Rectal smooth muscle tissue (tissue), 1 donor: ENCODE data around the gene PTPRM.
A peak's percentile ranks its signal among the peaks of the same experiment; 100 is the strongest.

Source experiments
- H3K27ac ChIP-seq: one replicate; pipeline ENCODE4 v1.7.0; 2013; ENCODE audit warnings: low read depth, low read length, inconsistent platforms
- H3K27me3 ChIP-seq: one replicate; pipeline ENCODE4 v1.7.0; 2013; ENCODE audit warnings: low read length; ENCODE audit not compliant: control insufficient read depth, insufficient read depth
- H3K36me3 ChIP-seq: one replicate; pipeline ENCODE4 v1.7.0; 2013; ENCODE audit warnings: low read length; ENCODE audit not compliant: control insufficient read depth, insufficient read depth
- H3K4me1 ChIP-seq: one replicate; pipeline ENCODE4 v1.7.0; 2013; ENCODE audit warnings: low read length; ENCODE audit not compliant: control insufficient read depth, insufficient read depth
- H3K4me3 ChIP-seq: one replicate; pipeline ENCODE4 v1.7.0; 2013; ENCODE audit warnings: low read length
- H3K9ac ChIP-seq: one replicate; pipeline ENCODE4 v1.7.0; 2013; ENCODE audit warnings: low read length

PTPRM gene

GRCh38 chr18:7899078-7899477 is 332.0 kb downstream of the PTPRM start:
- no peaks in the 10 kb centered on the region for H3K27me3 ChIP-seq
- H3K9ac ChIP-seq, result no peak overlapping the region
- H3K36me3 ChIP-seq, result no peaks in the 10 kb centered on the region
- no peak overlapping the region for H3K4me3 ChIP-seq
- peaks cover 2% of the 10 kb centered on the region for H3K4me1 ChIP-seq
- no peak overlapping the region for H3K27ac ChIP-seq

- Histone ChIP-seq H3K36me3 (no peaks in the 10 kb centered on the region), H3K4me1 (peaks cover 2% of the 10 kb centered on the region), H3K9ac (no peak overlapping the region), H3K27me3 (no peaks in the 10 kb centered on the region), H3K27ac (no peak overlapping the region), H3K4me3 (no peak overlapping the region)
Observed at GRCh38 chr18:7900091-7900490, 333.0 kb downstream of the PTPRM start.

- Histone ChIP-seq H3K9ac (no peak overlapping the region), H3K27ac (peak overlapping the region; percentile 72), H3K36me3 (no peaks in the 10 kb centered on the region), H3K27me3 (no peaks in the 10 kb centered on the region), H3K4me1 (peaks cover 2% of the 10 kb centered on the region), H3K4me3 (no peak overlapping the region)
Observed at GRCh38 chr18:7901657-7902056, 334.5 kb downstream of the PTPRM start.

- no peaks in the 10 kb centered on the region for H3K27me3 ChIP-seq
- no peak overlapping the region for H3K9ac ChIP-seq
- peak overlapping the region; percentile 72 for H3K27ac ChIP-seq
- H3K36me3 ChIP-seq, result no peaks in the 10 kb centered on the region
- H3K4me3 ChIP-seq, result no peak overlapping the region
- peaks cover 2% of the 10 kb centered on the region for H3K4me1 ChIP-seq
Observed at GRCh38 chr18:7902399-7902839, 335.3 kb downstream of the PTPRM start.

GRCh38 chr18:7904529-7904928 is 337.4 kb downstream of the PTPRM start:
- no peak overlapping the region for H3K4me3 ChIP-seq
- no peak overlapping the region for H3K9ac ChIP-seq
- no peaks in the 10 kb centered on the region for H3K36me3 ChIP-seq
- no peaks in the 10 kb centered on the region for H3K27me3 ChIP-seq
- peaks cover 2% of the 10 kb centered on the region for H3K4me1 ChIP-seq
- no peak overlapping the region for H3K27ac ChIP-seq

- Histone ChIP-seq H3K27ac (no peak overlapping the region), H3K36me3 (no peaks in the 10 kb centered on the region), H3K27me3 (no peaks in the 10 kb centered on the region)
Observed at GRCh38 chr18:7908681-7909299, 341.7 kb downstream of the PTPRM start.

GRCh38 chr18:7914834-7915670 is 347.9 kb downstream of the PTPRM start:
- H3K36me3 ChIP-seq, result no peaks in the 10 kb centered on the region
- peaks cover 7% of the 10 kb centered on the region for H3K4me1 ChIP-seq
- no peak overlapping the region for H3K4me3 ChIP-seq
- H3K27me3 ChIP-seq, result no peaks in the 10 kb centered on the region
- no peak overlapping the region for H3K9ac ChIP-seq
- no peak overlapping the region for H3K27ac ChIP-seq

More at GRCh38 chr18:7908681-7909299, 341.7 kb downstream of the PTPRM start:
- Histone ChIP-seq H3K4me3 (no peak overlapping the region), H3K9ac (no peak overlapping the region), H3K4me1 (no peaks in the 10 kb centered on the region)

- H3K36me3 ChIP-seq, result no peaks in the 10 kb centered on the region
- peaks cover 7% of the 10 kb centered on the region for H3K4me1 ChIP-seq
- no peak overlapping the region for H3K27ac ChIP-seq
- H3K4me3 ChIP-seq, result no peak overlapping the region
- no peaks in the 10 kb centered on the region for H3K27me3 ChIP-seq
- no peak overlapping the region for H3K9ac ChIP-seq
Observed at GRCh38 chr18:7918701-7919100, 351.6 kb downstream of the PTPRM start.

- no peaks in the 10 kb centered on the region for H3K27me3 ChIP-seq
- H3K9ac ChIP-seq, result no peak overlapping the region
- no peak overlapping the region for H3K4me3 ChIP-seq
- H3K27ac ChIP-seq, result no peak overlapping the region
- H3K36me3 ChIP-seq, result no peaks in the 10 kb centered on the region
- H3K4me1 ChIP-seq, result peaks cover 6% of the 10 kb centered on the region
Observed at GRCh38 chr18:7919565-7919964, 352.4 kb downstream of the PTPRM start.

- H3K27ac ChIP-seq, result no peak overlapping the region
- no peaks in the 10 kb centered on the region for H3K36me3 ChIP-seq
Observed at GRCh38 chr18:7921938-7922587, 354.9 kb downstream of the PTPRM start.

GRCh38 chr18:7923105-7923504 is 356.0 kb downstream of the PTPRM start:
- H3K4me1 ChIP-seq, result no peaks in the 10 kb centered on the region
- no peaks in the 10 kb centered on the region for H3K27me3 ChIP-seq
- no peak overlapping the region for H3K9ac ChIP-seq
- H3K27ac ChIP-seq, result no peak overlapping the region
- no peak overlapping the region for H3K4me3 ChIP-seq
- H3K36me3 ChIP-seq, result no peaks in the 10 kb centered on the region

More at GRCh38 chr18:7921938-7922587, 354.9 kb downstream of the PTPRM start:
- Histone ChIP-seq H3K27me3 (no peaks in the 10 kb centered on the region), H3K4me3 (no peak overlapping the region), H3K4me1 (no peaks in the 10 kb centered on the region), H3K9ac (no peak overlapping the region)

GRCh38 chr18:7924616-7925015 is 357.5 kb downstream of the PTPRM start:
- no peaks in the 10 kb centered on the region for H3K4me1 ChIP-seq
- no peak overlapping the region for H3K27ac ChIP-seq
- H3K4me3 ChIP-seq, result no peak overlapping the region
- H3K36me3 ChIP-seq, result no peaks in the 10 kb centered on the region
- no peaks in the 10 kb centered on the region for H3K27me3 ChIP-seq
- no peak overlapping the region for H3K9ac ChIP-seq
